Measurements from ENCODE around the gene SCP2.
A peak's percentile ranks its signal among the peaks of the same experiment; 100 is the strongest.
"Not testable (repeated sequence)": the region's sequence is repeated elsewhere in the genome, so short reads cannot be mapped to it uniquely, and the experiment has no call there.

SCP2 gene

DNA sequence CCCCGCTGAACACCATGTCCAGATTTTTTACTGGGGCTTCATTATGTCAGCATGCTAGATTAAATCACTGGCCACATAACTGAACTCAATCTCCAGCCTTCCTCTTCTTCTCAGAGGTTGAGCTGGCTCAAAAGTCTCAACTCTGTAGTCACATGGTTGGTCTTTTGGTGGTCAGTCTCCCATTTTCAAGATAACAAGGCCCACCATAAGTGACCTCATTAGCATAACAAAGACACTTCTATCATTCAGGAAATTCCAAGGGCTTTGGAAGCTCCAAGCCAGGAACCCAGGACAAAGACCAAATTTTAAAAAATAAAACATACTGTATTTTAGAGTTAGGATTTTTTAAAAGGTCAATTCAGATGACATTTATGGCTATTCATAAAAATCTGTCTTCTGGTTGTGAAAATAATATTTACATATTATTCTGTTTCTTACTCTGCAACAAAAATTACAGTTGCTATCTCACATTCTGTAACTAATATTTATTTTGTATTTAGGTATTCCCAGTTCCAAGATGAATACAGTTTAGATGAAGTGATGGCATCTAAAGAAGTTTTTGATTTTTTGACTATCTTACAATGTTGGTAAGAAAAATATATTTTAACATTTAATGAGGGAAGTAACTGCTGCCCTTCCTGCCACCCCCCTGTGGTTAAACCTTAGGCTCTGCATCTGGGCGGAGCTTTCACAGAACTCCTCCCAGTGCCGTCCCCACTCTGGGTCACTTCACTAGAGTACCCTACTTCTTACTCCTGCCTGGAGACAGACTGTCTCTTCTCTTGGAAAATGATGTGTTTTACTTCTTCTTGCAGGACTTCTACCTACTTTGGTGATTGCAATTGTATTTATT lies 49.3 kb downstream of the SCP2 start:
- no peak for DNase-seq

DNA sequence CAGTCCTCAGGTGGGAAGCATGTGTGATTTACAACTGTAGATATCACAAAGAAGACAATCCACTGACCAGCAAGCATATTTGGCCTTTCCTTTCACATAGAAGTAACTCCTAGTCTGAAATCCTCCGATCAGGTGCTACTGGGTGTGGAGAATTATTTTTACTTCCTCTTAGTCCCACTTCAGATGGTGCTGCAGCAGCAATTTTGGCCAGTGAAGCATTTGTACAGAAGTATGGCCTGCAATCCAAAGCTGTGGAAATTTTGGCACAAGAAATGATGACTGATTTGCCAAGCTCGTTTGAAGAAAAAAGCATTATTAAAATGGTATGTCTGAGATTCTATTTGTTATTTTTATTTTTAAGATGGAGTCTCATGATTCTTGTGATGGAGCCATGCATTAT lies 51.0 kb downstream of the SCP2 start:
- DNase-seq, result no peak

DNA sequence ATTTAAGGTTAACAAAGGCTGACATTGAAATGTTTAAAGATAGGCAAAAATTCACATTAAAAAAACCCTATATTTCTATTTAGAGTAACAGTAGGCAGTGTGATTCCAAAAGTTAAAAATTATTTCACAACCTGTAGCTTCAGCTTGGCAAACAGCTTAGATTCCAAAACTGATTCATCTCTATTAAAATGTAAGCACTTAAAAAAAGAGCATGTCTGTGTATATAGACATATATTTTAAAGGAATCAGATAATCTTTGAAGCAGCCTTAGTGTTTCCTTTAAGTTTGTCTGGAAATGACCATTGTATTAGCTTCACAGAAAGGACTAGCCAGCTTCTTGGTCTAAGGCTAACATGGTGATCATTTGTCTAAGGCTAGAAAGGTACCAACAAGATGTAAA lies 65.7 kb downstream of the SCP2 start:
- DNase-seq, result not testable (repeated sequence)

DNA sequence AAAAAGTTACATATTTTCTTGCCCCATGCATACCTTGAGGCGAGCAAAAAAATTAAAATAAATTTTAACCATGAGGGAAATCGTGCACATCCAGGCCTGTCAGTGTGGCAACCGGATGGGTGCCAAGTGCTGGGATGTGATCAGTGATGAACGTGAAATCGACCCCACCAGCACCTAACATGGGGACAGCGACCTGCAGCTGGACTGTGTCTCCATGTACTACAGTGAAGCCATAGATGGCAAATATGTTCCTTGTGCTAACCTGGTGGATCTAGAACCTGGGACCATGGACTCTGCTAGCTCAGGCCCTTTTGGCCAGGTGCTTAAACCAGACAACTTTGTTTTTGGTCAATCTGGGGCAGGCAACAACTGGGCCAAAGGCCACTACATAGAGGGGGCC lies 67.6 kb downstream of the SCP2 start:
- no peak for DNase-seq

DNA sequence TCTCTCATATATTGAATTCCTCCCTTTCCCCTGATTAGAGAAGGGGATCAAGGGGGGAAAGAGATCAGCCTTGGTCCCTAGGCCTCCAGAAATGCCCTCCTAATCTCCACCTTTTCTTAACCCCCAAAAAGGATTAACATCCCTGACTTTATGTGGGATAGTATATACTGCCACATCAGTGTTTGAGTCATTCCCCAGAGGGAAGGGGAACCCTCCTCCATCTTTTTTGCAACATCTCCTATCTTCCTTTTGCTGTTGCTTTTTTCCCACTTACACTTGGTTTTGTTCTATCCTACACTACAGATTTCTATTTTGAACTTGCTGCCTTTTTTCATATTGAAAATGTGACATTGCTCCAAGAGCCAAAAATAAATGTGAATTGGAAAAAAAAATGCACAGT lies 69.6 kb downstream of the SCP2 start:
- DNase-seq, result peak; percentile 21

DNA sequence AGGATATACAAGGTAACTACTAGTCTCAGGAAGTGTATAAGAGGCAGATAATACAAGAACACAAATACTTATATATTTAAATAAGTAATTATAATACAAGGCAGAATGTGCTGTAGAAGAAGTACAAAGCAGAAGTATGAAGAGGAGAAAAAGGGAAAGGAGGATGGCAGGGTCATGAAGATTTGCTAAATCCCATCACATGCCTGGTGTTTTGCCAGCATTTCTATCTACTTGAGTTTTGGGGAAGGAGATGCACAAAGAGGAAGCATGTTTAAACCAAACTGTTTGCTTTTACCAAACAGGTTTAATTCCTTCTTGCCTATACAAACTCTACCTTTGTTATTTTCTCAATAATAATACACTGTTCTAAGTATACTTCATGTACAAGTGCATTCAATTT lies 74.1 kb downstream of the SCP2 start:
- no peak for DNase-seq

DNA sequence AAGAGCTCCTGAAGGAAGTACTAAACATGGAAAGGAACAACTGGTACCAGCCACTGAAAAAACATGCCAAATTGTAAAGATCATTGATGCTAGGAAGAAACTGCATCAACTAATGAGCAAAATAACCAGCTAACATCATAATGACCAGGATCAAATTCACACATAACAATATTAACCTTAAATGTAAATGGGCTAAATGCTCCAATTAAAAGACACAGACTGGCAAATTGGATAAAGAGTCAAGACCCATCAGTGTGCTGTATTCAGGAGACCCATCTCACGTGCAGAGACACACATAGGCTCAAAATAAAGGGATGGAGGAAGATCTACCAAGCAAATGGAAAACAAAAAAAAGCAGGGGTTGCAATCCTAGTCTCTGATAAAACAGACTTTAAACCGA lies 79.5 kb downstream of the SCP2 start:
- not testable (repeated sequence) for DNase-seq

DNA sequence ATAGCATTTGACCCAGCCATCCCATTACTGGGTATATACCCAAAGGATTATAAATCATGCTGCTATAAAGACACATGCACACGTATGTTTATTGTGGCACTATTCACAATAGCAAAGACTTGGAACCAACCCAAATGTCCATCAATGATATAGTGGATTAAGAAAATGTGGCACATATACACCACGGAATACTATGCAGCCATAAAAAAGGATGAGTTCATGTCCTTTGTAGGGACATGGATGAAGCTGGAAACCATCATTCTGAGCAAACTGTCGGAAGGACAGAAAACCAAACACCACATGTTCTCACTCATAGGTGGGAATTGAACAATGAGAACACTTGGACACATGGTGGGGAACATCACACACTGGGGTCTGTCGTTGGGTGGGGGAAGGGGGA lies 83.2 kb downstream of the SCP2 start:
- not testable (repeated sequence) for DNase-seq

DNA sequence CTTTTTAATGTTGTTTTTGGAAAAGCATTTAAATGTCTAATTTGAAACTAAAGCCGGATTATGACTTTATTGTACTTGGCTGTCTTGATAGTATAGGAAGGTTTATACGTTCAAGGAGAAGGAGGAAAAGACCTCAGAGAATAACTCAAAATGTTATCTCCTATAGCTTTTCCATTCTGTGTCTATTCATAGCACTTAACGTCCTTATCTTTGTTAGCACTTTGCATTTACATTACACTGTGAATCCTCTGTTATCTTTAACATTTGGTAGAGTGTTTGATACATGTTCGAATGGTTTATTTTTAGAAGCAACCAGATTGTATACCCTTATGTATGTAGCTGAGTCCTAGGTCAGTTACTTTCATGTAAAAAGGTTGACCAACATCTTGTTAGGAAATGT lies 84.1 kb downstream of the SCP2 start:
- no peak for DNase-seq

DNA sequence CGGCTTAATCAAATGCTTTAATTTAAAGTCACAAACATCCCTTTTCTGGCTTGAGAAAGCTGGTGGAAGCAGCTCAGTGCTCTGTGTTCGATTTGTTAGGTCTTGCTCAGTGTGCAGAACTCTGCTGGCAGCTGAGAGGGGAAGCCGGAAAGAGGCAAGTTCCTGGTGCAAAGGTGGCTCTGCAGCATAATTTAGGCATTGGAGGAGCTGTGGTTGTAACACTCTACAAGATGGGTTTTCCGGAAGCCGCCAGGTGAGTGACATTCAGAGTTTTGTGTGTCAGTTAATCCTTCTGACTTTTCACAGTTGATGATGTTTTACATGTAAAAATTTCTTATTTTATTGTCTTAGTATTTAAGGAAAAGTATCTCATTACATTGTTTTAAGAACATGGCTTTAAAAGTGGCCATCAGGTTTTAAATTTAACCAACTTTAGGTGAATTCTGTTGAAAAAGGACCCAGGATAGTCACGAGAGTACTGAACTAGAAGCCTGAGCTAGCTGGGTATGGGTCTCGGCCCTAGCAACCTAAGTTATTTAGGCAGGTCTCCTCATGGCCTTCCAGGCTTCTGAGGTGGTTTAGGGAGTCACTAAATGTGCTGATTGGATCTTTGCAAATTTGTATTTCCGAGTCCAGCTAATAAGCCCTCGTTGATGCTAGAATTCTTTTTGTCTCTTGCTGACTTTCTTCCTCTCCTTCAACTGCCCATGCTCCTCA lies 87.9 kb downstream of the SCP2 start:
- peak; percentile 88 for DNase-seq

DNA sequence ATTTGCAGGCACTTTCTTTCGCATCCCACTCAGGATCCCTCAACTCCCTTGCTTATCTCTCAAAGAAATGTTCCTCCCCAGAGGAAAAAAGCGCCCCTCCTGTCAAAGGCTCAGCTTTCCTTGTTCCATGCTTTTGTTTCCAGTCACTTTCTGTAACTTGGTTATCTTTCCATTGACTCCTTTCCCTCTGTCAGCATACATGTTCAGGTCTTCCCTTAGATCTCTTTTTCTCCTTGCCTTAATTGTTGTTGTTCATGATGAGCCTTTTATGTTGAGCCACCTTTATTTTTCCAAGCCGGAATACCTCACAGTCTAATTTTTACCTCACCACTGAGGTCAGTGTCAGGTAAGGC lies 88.4 kb downstream of the SCP2 start:
- no peak for DNase-seq

DNA sequence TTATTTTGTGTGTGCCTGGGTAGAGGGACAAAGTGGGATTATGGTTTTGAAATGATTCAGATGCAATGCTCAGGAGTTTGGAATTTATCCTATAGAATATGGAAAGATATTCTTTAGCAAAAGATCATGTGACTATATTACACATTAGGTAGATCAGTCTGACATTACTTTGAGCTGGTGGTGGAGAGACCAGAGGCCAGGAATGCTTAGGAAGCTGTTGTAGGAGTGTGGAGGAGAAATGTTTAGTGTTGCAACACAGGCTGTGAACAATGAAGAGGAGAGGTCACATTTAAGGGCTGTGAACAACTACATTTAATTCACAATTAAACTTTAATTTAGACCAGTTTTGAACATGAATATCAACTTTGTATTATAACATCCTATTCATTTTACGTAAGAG lies 89.6 kb downstream of the SCP2 start:
- peak; percentile 12 for DNase-seq

DNA sequence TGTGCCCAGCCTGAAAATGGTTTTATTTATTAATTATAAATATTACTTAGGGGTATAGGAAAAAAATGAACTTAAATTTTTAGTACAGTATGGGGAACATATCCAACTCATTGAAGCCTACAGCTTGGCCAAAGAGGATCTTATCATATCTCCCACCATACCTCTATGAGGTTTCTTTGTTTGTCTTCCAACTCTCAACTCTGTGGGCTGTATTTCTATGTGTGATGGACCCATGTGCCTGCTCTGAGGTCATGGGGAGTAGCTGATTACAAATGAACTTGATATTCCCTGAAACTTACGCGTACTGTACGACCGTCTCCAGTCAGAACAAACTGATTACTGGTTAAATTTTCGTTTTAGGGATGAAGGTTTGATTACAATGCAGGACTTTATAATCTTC lies 93.5 kb downstream of the SCP2 start:
- DNase-seq, result no peak

DNA sequence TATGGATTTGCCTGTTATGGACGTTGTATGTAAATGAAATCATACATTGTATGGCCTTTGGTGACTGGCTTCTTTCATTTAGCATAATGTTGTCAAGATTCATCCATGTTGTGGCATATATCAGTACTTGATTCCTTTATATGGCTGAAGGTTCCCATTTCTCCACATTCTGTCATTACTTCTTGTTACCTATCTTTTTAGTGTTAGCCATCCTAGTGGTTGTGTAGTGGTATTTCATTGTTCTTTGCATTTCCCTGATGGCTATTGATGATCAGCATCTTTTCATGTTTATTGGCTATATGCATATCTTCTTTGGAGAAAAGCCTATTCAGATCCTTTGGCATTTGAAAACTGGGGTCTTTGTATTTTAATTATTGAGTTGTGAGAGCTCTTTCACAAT lies 95.1 kb downstream of the SCP2 start:
- DNase-seq, result no peak

DNA sequence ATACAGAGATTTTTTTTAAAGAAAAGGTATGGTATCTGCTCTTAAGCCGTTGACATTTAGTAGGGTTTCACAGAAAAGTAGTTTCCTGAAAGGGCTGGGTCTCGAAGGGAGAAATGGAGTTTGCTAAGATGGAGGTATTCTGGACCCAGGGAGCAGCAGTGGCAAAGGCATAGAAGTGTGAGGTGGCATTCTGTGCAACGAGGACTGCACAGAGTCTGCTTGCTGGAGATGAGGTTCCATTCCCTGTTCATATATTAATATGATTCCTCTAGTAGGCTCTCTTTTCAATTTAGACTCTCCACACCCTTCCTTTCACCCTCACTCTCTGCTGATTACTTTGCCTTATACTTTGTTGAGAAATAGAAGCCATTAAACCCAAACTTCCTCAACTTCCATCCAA lies 96.5 kb downstream of the SCP2 start:
- DNase-seq, result no peak

DNA sequence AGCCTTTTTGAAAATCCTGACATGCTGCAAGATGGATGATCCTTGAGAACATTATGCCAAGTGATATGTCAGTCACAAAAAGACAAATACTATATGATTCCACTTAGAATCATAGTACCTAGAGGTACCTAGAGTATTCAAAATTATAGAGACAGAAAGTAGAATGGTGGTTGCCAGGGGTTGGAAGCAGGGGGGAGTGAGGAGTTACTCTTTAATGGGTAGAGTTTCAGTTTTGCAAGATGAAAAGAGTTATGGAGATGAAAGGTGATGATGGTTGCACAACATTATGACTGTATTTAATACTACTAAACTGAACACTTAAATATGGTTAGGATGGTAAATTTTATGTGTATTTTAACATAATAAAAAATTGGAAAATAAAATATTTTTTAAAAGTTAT lies 97.0 kb downstream of the SCP2 start:
- DNase-seq, result no peak

DNA sequence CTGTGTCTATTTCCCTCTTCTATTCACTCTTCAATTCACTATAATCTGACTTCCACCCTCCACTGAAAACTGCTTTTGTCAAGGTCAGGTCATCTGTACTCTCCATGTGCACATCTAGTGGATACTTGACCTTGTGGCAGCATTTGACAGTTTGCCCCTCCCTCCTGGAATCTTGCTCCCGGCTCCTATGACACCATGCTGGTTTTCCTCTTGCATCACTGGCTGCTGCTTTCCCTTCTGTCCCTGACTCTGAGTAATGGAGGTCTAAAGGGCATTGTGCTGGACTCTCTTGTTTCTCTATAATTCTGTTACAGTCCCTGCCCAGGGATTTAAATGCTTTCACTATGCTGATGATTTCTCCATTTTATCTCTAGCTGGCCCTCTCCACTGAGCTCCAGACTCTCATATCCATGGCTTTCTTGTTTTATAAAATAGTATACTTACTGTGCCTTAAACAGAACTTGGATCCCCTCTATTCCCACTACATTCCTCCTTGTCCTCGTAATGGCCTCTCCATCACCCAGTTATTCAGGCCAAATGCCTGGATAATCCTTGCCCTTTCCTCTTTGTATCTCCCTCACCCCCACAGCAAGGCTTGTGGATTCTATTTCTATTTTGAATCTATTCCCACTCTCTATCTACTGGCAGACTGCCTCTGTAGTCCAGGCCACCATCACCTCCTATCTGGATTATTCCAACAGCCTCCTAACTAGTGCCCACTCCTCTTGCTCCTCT lies 98.1 kb downstream of the SCP2 start:
- peak; percentile 31 for DNase-seq

DNA sequence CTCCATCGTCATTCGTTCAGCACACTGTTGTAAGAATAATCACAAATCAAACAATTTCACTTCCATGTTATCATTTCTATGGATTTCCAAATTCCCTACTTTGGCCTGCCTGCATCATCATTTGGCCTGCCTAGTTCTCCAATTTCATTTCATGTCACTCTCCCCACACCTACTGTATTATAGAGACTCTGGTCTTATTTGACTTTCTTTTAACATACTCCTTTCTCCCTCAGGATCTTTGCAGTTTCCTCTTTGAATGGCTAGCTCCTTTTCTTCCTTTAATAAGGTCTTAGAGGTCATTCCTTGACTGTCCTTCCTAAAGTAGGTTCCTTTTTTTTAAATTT lies 98.7 kb downstream of the SCP2 start:
- no peak for DNase-seq

DNA sequence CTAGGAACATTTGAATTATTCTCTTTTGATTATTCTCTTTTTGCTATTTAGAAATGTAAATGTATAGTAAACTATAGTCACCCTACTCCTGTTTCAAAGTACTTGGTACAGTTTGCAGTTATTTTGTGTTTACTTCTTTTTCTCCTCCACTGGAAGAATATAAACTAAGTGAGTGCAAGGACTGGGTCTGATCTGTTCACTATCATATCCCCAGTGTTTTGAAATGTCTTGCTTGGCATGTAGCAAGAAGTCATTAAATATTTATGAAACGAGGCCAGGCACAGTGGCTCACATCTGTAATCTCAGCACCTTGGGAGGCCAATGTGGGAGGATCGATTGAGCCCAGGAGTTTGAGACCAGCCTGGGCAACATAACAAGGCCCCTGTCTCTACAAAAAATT lies 99.2 kb downstream of the SCP2 start:
- no peak for DNase-seq

DNA sequence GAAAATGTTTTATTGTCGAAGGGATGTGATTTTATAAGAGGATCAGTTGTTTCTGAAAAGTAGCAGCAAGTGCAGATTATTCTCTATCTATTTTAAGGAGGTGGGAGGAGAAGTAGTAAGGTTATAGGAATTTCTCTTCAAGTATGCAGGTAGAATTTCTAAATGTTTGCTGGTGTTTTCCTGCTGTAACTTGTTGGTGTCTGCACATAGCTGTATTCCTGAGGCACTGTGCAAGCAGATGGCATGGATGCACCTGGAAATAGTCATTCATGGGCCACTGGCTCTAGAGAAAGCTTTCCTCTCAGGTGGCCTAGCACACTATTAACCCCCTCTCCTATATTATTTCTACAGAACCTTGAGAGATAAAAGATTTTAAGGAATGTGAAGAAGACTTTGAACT lies 104.7 kb downstream of the SCP2 start:
- DNase-seq, result no peak

DNA sequence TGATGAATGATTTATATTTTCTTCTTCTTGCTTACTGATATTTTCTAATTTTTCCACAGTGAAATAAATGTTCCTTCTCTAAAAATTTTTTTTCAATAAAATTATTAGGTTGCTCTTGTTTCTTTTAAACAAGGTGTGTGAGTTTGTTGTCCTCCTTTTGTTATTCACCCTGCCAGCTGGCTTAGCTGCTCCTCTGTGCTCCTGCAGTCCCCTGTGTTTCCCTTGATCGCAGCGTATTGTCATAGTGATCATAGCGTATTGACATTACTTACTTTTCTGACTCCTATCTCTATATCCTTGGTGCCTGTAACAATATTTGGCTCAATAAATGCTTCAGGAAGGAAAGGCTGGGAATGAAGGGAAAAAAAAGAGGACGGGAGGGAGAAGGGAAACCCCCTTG lies 110.1 kb downstream of the SCP2 start:
- no peak for DNase-seq

DNA sequence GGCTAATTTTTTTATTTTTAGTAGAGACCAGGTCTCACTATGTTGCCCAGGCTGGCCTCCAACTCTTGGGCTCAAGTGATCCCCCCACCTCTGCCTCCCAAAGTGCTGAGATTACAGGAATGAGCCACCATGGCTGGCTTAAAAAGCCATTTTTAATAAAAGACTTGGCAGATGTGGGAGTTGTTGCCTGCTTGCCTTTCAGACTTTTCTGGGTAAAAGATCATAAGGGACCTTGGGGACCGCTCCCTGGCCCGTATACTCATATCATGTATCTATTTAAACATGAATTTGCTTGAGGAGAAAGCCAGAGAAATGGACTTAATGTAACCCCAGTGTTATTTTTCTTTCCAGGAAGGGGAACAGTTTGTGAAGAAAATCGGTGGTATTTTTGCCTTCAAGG lies 111.5 kb downstream of the SCP2 start:
- no peak for DNase-seq

DNA sequence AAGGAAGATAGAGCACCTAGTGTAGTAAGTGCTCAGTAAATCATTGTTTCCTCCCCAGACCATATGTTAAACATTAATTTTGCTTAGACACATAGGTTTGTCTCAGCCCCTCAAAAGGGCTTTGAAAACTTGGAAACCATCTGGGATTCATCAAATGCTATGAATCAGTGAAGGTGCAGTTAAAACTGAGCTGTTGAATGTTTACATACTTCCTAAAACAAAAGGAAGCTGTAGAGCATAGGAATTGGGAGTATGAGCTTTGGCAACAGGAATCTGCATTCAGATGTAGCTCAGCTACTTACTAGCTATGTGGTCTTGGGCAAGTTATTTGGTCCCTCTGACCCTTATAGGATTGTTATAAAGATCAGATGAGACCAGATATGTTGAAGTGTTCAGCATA lies 116.2 kb downstream of the SCP2 start:
- peak; percentile 92 for DNase-seq

DNA sequence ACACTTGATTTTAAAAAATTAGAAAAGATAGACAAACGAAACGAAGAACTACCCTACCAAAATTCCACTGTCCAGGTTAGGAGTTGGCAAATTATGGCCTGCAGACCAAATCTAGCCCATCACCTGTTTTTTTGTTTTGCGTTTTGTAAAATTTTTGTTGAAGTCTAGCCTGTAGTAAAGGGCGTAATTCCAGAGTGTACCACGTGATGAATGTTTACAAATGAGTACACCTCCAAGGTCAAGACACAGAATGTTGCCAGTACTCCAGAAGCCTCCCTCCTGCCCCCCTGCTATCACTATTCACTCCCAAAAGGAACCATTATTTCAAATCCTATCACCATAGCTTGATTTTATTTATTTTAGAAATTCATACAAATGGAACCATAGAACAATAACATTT lies 117.8 kb downstream of the SCP2 start:
- DNase-seq, result no peak
